GM12892 (cell line): ENCODE measurements around the gene MYCBPAP.

Experiments
- DNase-seq: peaks from one replicate; pipeline ENCODE4 v3.0.0; 2011; ENCODE audit not compliant: insufficient read length
- FAIRE-seq: peaks from 2 replicates; lab custom pipeline; 2011; peaks lifted over from hg19 to GRCh38; lab: Jason Lieb, UNC
- POLR2A ChIP-seq: IDR thresholded peaks from 2 replicates; pipeline ENCODE4 v1.6.1; 2011; ENCODE audit warnings: low read depth, low read length, control low read depth
- POLR2AphosphoS5 ChIP-seq: IDR thresholded peaks from 2 replicates; pipeline ENCODE4 v1.6.1; 2011; ENCODE audit warnings: low read depth, low read length, control low read depth
- TAF1 ChIP-seq: IDR thresholded peaks from 2 replicates; pipeline ENCODE4 v1.6.1; 2011; ENCODE audit warnings: low read depth, mild to moderate bottlenecking, control low read depth, low read length, borderline replicate concordance

MYCBPAP gene

DNA sequence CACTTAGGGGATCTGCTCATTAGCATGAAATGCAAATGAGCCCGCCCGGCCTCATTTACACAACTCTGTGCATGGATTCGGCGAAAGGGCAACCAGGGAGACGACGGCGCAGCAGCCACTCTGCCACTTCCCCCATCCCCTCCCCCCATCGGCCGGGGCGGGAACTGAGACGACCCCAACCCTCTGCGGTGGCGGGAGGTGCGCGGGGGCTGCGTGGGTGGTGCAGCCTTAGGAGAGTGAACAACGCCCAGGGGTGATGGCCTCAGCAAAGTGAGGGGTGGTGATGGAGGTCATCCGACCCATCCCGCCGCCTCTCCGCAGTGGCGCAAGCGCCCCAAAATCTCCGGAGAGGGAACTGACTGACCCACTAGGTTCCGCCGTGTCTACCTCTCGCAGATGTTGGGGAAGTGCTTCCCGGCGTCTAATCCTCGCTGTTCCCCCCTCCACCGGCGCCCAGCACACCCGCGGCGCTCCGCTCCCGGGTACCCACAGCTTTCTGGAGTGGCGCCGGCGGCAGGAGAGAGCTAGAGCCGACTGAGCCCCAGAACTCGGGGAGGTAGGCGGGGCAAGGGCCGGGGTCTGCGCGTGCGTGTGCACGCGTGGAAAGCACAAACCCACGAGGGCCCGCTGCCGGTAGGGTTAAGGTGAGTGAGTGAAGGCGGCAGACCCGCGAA is 50.8 kb downstream of the MYCBPAP start:
- no peak for DNase-seq
- FAIRE-seq, result no peak
- no peak for TF ChIP-seq POLR2A
- no peak for TF ChIP-seq POLR2AphosphoS5
- TF ChIP-seq TAF1, result no peak

DNA sequence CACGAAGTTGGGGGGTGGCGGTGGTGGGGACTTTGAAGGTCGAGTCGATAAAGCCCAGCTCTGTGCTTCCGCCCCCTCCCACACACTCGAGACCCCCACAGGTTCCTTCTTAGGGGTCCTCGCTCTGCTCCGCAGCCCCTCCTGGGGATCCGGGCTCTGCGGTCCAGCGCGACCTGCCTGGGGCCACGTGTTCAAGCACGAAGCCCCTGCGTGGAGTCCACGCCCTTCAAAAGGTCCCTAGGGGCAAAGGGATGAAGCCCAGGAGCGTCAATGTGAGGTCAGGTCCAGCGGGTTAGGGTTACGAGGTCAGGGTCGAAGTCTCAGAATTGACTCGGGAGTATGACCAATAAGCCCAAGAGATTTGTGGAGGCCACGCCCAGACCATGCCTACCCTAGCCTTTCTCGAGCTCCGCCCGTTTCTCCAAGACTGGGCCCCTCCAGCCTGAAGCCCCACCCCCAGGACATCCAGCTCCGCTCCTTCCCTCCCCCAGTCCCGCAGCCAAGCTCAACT is 51.5 kb downstream of the MYCBPAP start:
- DNase-seq, result no peak
- TF ChIP-seq POLR2AphosphoS5, result no peak
- TF ChIP-seq POLR2A, result no peak
- no peak for TF ChIP-seq TAF1
- FAIRE-seq, result peak; percentile 60

DNA sequence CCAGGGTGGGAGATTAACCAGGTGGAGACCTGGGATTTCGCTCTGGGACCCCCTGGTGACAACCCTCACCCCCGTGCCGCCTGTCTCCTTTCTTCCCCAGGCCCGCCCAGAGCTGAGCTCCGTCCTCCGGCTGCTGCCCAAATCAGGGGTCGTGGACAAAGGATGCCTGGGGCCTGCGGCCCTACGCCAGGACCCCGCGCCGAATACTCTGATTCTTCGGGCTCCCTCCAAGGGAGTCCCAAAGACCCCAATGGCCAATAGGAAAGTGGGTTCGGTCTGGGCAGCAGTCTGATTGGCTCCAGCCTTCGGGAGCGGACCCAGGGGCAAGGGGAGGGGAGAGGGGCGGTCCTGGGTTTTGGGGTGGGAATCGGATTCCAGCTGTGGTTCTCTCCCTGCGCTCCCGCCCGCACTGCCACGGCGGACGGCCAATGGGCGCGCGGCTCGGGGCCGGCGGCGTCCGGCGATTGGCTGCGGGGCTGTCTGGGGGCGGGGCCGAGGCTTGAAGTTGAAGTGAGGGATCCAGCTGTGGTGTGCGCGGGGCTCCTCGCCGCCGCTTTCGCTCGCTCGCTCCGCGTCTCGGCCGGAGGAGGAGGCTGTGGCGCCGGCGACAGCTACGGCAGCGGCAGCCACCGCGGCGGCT is 52.1 kb downstream of the MYCBPAP start, which contains the start of gene CACNA1G:
TSS of gene CACNA1G (plus strand) at position 531 of the 640 bp plus-strand sequence. CDS start 745 bp downstream, outside the sequence.
- TF ChIP-seq TAF1, result no peak
- no peak for TF ChIP-seq POLR2AphosphoS5
- no peak for TF ChIP-seq POLR2A
- peak; percentile 93 for FAIRE-seq
- peak; percentile 99 for DNase-seq

DNA sequence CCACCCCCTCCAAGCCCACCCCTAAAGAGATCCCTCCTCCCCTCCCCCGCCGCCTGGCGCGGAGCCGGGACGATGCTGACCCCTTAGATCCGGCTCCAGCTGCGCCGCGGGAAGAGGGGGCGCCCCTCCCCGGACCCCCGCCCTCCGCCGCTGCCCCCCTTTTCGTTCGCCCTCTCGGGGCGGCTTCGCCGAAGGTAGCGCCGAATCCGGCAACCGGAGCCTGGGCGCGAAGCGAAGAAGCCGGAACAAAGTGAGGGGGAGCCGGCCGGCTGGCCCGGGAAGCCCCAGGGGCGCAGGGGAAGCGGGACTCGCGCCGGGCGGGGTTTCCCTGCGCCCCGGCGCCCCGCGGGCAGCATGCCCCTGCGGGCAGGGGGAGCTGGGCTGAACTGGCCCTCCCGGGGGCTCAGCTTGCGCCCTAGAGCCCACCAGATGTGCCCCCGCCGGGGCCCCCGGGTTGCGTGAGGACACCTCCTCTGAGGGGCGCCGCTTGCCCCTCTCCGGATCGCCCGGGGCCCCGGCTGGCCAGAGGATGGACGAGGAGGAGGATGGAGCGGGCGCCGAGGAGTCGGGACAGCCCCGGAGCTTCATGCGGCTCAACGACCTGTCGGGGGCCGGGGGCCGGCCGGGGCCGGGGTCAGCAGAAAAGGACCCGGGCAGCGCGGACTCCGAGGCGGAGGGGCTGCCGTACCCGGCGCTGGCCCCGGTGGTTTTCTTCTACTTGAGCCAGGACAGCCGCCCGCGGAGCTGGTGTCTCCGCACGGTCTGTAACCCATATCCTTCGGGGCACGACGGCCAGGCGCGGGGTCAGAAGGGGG is 52.9 kb downstream of the MYCBPAP start:
- DNase-seq (no peak), FAIRE-seq (no peak)
- no peak for TF ChIP-seq POLR2A
- TF ChIP-seq TAF1, result no peak
- no peak for TF ChIP-seq POLR2AphosphoS5

DNA sequence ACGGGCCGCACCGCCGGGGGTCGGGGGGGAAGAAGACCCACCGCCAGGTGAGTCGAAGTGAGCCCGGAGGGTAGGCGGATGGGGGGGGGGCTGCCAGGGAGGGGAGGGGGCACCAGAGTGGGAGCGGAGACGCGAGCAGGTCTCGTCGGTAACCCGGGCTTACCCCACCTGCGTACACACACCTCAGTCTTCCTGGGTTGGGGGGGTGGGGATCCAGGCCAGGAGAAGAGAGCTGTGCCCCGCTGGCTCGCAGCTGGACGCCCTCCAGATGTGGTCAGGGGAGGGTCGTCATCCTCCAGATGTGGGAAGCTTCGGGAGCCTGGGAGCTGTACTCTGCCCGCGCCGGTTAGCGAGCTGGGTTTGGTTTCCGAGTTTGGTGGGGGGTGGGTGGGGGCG is 53.5 kb downstream of the MYCBPAP start:
- DNase-seq (no peak), FAIRE-seq (no peak)

DNA sequence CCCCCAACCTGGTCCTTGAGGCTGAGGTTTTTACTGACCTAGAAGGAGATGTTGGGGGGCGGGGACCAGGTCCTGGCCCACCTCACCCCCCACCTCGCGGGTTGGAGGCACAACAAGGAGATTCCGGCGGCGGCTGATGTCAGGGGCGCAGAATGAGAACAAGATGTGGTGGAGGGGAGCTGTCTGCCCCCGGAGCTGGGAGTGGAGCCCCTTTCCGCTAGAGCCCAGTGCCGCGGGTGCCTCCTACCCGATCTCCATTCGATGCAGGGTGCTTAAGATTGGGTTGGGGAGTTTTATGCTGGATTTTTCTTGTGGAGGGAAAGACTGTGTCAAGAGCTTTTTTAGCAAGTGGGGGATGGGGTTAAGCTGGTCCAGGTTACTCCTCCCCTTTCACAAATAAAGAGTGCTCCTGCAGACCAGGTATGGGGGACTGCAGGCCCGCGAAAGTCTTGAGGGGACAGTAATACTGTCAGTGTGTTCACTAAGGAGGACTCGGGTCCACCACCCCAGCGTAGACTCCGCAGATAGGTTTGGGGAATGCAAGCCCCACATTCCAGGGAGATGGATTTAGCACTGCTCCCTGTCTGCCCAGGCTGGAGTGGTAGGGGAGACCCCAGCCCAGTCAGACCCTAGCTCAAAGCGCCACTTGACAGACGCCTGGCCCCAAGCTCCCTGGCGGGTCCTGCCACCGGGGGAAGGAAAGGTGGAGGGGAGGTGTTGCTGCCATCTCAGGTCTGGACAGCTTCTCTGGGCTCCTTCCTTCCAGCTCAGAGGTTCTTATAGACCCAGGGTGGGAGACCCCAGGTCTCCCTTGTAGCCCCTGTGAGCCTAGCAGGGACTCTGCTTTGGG is 54.2 kb downstream of the MYCBPAP start:
- TF ChIP-seq TAF1, result no peak
- TF ChIP-seq POLR2A, result no peak
- no peak for TF ChIP-seq POLR2AphosphoS5
- DNase-seq (no peak), FAIRE-seq (no peak)

More for the DNA sequence above, 53.5 kb downstream of the MYCBPAP start:
- TF ChIP-seq POLR2A, result no peak
- TF ChIP-seq TAF1, result no peak

DNA sequence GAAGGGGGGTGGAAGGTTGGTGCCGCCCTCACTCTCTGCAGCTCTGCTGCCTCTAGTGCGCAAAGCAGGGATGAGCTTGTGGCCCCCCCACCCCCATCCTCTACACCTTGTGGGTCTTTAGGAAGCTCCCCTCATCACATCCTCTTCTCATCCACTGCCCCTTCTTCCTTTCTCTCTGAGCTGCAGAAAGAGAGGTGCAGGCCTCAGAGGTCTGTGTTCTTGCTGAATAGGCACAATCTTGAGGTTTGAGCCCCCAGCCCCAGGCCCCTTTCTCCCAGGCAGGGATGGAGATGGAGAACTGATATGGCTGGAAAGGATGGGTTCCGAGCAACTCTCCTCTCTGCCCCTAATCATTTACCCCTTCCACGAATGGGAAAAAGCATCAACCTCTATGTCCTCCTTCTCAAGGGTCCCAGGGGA is 54.9 kb downstream of the MYCBPAP start:
- no peak for DNase-seq
- FAIRE-seq, result no peak
- TF ChIP-seq POLR2AphosphoS5, result no peak
- no peak for TF ChIP-seq TAF1
- TF ChIP-seq POLR2A, result no peak

DNA sequence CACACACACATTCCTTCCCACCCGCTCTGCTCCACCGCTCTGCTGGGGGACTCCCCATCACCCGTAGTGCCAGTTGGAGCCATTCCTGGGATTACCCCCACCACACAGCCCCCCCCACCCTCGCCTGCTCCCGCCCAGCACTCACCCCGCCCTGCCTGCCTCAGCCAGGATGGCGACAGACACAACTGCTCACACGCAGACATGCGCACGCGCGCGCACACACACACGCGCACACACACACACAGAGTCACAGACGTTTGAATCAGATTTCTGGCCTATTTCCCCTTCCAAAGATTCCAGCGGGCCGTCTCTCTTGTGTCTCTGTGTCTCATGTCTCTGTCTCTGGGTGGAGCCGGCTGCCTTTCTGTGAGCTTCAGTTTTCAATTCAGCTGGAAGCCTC is 56.7 kb downstream of the MYCBPAP start:
- FAIRE-seq, result no peak

DNA sequence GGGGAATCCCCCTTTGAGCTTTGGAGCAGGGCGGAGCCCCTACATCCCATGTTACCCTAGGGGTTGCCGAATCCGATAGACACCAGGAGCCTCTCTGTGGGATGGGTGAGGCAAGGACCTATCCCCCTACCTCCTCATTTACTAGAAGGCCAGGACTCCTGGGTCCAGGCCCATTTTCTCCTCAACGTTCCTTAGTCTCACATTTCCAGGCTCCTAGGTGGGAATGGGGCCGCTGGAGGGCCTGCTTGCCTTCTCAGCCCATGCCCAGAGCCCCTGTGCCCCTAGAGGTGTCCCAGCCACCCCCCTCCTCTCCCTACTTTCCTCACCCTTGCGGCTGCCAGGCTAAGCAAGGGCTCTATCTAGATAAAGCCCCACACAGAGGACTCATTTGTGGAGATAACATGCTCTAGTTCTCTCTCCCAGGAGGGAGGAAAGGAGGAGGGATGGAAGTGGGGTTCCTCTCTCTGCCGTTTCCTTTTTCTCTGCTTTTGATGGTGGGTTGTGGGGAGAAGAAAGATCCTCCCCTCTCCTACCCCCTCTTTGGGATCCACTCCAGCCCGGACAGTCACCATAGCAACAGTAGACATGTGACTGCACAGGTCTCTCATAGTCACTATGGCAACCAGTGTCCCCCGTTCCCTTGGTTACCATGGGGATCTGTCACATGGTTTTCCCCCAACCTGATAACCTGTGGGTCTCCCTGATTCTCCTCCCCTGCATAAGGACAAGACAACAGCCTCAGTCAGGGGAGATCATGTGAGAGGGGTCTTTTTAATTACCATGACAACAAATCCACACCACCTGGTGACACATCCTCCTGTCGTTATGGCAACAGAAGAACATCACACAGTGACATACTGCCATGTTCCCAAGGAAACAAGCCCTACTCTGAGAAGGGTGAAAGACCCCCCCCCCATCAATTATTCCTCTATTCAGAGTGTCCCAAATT is 57.4 kb downstream of the MYCBPAP start:
- DNase-seq (no peak), FAIRE-seq (no peak)
- TF ChIP-seq POLR2A (no peak), POLR2AphosphoS5 (no peak), TAF1 (no peak)

More for the DNA sequence above, 56.7 kb downstream of the MYCBPAP start:
- DNase-seq, result no peak
- TF ChIP-seq TAF1 (no peak), POLR2AphosphoS5 (no peak), POLR2A (no peak)
